ENCODE data around the gene EFEMP2. TPM values are rescaled to one million over a fixed set of nuclear protein-coding genes. Genes with fewer than 3 reads are reported as not detected.

Gene EFEMP2
- total and polyA plus RNA-seq, 2 donors (not counting 3 experiments of a cell fraction or from before 2014, with no cell fraction given) = 81.7 to 207 TPM

- TSS peak; percentile 35 for BruUV-seq (replicated peaks)
- Histone ChIP-seq H4K20me1 (replicated peaks; ENCODE audit: control insufficient read depth, extremely low read depth, insufficient read depth, low read length) (peaks cover 4% of the 10 kb centered on the region), H3K27ac (ENCODE audit: insufficient read depth, low read depth, low read length) (peak overlapping the region; percentile 77), H3K9me1 (replicated peaks; ENCODE audit: control insufficient read depth, extremely low read depth, insufficient read depth, low read length) (no peaks in the 10 kb centered on the region), H3K4me3 (replicated peaks in 1 of 3; ENCODE audit: insufficient read depth in 1 of 3, low read depth in 1 of 3, low read length in 3 of 3) (peak overlapping the region in 2 of 3 experiments; percentile 71 to 76), H3K4me2 (ENCODE audit: insufficient read depth, low read length) (peak overlapping the region; percentile 56), H3K9ac (replicated peaks; ENCODE audit: extremely low read depth, insufficient read depth, low read length) (peak overlapping the region; percentile 75), H2AFZ (ENCODE audit: low read depth, low read length) (peak overlapping the region; percentile 30), H3K9me3 (replicated peaks; ENCODE audit: control insufficient read depth, insufficient read depth, low read length) (no peaks in the 10 kb centered on the region), H3K4me1 (ENCODE audit: control insufficient read depth, extremely low read depth, insufficient read depth, low read length) (peaks cover 41% of the 10 kb centered on the region), H3K79me2 (ENCODE audit: control insufficient read depth, insufficient read depth, low read length) (peaks cover 64% of the 10 kb centered on the region), H3K36me3 (ENCODE audit: control insufficient read depth in 2 of 2, extremely low read depth in 1 of 2, insufficient read depth in 2 of 2, low read length in 2 of 2) (peaks cover 21 to 31% of the 10 kb centered on the region in 2 experiments), H3K27me3 (ENCODE audit: control insufficient read depth in 2 of 2, insufficient read depth in 2 of 2, low read length in 2 of 2) (no peaks in the 10 kb centered on the region)
- intact Hi-C loops (cut with micrococcal nuclease) (loop anchor here (1.0 to 2.0 kb wide), 6 partner anchors 12 to 207 kb away; partner anchors contain the start of genes EFEMP2, FIBP, SART1 and SF3B2), dilution Hi-C loops (cut with MboI; ENCODE audit: extremely low pct_ligation_motif_present, low sequenced_read_pairs) (no loop called here)
- no peak for FAIRE-seq
- TF ChIP-seq EZH2 (IDR thresholded peaks at IDR 0.05; ENCODE audit: borderline replicate concordance, low read depth, low read length, severe bottlenecking) (no peak), GATA2 (IDR thresholded peaks at IDR 0.05; ENCODE audit: insufficient read depth, insufficient read length, low read depth, low read length) (no peak), FOS (IDR thresholded peaks at IDR 0.05; ENCODE audit: borderline replicate concordance, insufficient read depth, low read length) (no peak), JUN (IDR thresholded peaks at IDR 0.05; ENCODE audit: borderline replicate concordance, insufficient read depth, insufficient read length, low read depth) (no peak), POLR2A (IDR thresholded peaks at IDR 0.05; ENCODE audit: low read depth, low read length) (no peak), POLR2AphosphoS5 (IDR thresholded peaks at IDR 0.05; ENCODE audit: insufficient read depth, low read depth, low read length) (no peak), MYC (IDR thresholded peaks at IDR 0.05; ENCODE audit: low read depth, low read length) (no peak)
- TF ChIP-seq, protein P1, sequence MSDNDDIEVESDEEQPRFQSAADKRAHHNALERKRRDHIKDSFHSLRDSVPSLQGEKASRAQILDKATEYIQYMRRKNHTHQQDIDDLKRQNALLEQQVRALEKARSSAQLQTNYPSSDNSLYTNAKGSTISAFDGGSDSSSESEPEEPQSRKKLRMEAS (IDR thresholded peaks at IDR 0.05; ENCODE audit: insufficient read depth, insufficient read length) = no peak
- TF ChIP-seq, protein P2, sequence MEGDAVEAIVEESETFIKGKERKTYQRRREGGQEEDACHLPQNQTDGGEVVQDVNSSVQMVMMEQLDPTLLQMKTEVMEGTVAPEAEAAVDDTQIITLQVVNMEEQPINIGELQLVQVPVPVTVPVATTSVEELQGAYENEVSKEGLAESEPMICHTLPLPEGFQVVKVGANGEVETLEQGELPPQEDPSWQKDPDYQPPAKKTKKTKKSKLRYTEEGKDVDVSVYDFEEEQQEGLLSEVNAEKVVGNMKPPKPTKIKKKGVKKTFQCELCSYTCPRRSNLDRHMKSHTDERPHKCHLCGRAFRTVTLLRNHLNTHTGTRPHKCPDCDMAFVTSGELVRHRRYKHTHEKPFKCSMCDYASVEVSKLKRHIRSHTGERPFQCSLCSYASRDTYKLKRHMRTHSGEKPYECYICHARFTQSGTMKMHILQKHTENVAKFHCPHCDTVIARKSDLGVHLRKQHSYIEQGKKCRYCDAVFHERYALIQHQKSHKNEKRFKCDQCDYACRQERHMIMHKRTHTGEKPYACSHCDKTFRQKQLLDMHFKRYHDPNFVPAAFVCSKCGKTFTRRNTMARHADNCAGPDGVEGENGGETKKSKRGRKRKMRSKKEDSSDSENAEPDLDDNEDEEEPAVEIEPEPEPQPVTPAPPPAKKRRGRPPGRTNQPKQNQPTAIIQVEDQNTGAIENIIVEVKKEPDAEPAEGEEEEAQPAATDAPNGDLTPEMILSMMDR (IDR thresholded peaks at IDR 0.05; ENCODE audit: extremely low read depth in 1 of 2, insufficient read depth in 1 of 2, low read depth in 1 of 2, low read length in 2 of 2) = no peak
- no peak for DNase-seq (ENCODE audit: low read depth, low spot score)
- ChIA-PET POLR2A (interaction anchor here (0.6 to 5.4 kb wide), 10 partner anchors 8 to 260 kb away, joined by 3 to 67 read pairs (median 4); partner anchors contain the start of genes CCDC85B, FIBP and KAT5), CTCF (interaction anchor here (0.5 to 4.8 kb wide), 26 partner anchors 10 to 222 kb away, joined by 3 to 73 read pairs (median 4); partner anchors contain the start of genes AP5B1, CCDC85B, CTSW and EFEMP2)
Observed at GRCh38 chr11:65859812-65860277, 12.8 kb downstream of the EFEMP2 start.
